Left hindlimb (tissue), 1 donor: ENCODE results near the gene CHRNA10.

Experiments used
- DNase-seq: peaks from one replicate; pipeline ENCODE4 v3.0.0-alpha.2; 2018

CHRNA10 gene

DNA sequence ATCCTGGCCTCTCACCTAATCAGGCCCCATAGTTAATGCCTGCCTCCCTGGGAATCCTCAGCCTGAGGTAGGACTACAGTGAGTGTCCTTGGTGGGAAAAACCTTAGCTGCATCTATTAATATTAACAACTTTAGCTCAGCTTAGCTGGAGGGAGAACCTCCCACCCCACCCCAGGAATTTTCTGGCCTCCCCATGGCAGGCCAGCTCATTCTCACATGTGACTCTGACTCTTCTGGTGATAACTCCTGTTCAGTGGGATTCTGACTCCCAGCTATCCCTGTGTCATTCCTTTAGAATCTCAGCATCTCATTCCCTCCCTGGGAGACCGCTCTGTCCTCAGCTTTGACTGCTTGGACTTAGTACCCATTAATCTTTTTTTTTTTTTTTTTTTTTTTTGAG is 43.9 kb downstream of the CHRNA10 start:
- no peak for DNase-seq

DNA sequence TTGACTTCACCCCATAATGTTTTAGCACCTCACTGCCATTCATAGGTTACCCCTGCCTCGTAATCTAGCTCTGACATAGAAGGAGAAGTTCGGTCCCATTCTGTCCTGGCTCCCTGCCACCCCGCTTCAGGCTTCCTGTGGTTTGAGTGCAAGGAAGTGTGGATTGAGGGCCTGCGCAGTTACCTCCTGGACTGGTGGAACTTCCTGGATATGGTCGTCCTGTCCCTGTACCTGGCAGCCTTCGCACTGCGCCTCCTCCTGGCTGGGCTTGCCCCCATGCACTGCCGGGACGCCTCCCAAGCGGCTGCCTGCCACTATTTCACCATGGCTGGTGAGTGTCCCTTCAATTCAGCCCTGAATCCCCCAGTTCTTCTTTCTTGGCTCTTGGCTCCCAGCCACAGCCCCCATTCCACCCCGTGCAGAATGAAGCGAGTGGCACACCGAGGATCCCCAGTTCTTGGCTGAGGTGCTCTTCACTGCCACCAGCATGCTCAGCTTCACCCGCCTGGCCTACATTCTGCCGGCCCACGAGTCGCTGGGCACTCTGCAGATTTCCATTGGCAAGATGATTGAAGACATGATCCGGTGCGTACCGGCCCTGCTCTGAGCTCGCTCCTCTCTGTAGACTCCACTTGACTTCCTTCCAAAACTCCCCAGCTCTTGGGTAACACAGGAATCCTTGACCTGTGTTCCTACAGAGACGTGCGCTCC is 44.8 kb downstream of the CHRNA10 start:
- no peak for DNase-seq

DNA sequence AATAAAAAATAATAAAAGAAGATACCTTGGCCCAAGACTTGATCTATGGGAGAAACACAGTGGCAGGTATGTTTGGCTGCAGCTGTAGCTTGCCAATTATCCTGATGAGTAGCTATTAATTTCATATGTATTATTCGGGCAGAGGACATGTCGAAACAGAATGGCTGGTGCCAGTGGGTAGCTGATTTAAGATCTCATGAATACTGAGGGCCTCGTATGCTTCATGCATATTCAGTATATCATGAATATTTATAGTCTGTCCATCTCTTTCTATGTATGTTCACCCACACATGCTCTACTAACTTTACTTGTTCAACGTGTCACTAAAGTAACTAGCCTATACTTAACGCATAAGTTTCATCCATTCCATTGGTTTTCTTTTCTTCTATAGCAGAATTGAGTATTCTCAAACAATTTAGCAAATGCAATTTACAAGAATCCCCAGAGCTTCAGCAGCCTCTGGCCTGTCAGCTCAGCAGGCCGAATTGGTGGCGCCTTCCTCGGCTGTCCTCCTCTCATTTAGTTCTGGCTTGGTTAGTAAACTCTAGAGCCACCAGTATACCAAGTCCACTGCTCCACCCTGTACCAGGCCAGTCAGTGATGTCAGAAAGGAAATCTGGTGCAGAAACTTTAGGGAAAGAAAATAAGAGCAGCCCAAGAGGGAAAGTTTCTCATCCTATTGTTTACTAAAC is 47.3 kb downstream of the CHRNA10 start:
- no peak for DNase-seq

DNA sequence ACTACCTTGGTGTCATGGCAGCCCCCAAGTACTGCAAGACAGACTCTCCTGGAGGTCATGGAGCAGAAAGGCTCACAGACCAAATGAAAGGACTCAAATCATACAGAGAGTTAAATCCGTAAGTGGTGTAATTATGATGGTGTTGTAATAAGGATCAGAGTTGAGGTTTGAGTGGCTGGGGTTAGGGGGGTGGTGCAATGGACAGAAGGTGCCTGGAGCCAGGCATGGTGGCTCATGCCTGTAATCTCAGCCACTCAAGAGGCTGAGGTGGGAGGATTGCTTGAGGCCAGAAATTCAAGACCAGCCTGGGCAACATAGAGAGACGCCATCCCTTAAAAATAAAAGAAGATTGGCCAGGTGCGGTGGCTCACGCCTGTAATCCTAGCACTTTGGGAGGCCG is 48.1 kb downstream of the CHRNA10 start:
- no peak for DNase-seq

DNA sequence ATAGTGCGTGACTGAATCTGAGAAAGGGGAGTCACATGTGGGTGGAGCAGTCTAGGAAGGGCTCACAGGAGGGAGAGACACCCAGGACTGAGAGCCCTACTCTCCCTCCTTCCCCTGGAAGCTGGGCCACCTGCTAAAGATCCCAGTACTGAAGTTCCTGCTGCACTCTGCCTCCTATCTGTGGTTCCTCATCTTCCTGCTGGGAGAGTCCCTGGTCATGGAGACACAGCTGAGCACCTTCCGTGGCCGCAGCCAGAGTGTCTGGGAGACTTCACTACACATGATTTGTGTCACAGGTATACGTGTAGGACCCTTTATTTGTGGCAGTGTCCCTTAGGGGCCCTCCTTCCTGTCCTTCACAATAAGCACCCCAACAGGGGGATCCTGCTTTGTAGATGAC is 48.7 kb downstream of the CHRNA10 start:
- no peak for DNase-seq

DNA sequence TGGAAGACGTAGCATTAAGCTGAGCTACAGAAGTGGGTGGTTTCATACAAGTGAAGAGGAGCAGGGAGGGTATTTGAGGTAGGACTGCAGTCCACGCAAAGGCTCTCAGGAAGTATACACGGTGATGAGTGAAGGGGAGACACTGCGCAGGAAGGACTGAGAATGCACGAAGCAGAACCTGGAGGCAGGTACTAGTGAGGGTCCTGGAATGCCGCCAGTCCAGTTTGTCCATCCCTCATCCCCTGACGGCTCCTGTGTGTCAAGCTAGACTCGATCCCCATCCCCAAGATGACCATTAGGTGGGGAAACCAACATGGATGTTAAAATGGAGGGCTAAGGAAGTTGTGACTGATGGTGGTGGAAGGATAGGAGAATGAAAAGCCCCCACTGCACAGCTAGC is 53.2 kb downstream of the CHRNA10 start:
- no peak for DNase-seq

DNA sequence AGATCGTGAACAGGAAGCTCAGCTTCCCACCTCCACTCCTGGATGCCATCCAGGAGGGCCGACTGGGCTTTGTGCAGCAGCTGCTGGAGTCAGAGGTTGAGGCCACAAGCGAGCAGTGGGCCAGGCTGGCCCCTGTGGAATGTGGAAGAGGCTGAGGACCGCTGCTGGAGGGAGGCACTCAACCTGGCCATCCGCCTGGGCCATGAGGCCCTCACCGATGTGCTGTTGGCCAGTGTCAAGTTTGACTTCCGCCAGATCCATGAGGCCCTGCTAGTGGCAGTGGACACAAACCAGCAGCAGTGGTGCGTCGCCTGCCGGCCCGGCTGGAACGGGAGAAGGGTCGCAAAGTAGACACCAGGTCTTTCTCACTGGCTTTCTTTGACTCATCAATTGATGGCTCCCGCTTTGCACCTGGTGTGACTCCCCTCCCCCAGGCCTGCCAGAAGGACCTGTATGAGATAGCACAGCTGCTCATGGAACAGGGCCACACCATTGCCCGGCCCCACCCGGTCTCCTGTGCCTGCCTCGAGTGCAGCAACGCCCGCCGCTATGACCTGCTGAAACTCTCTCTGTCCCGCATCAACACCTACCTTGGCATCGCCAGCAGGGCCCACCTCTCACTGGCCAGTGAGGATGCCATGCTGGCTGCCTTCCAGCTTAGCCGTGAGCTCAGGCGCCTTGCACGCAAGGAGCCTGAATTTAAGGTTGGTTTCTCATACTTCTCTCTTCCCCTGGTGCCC is 54.3 kb downstream of the CHRNA10 start:
- DNase-seq, result peak; percentile 46

DNA sequence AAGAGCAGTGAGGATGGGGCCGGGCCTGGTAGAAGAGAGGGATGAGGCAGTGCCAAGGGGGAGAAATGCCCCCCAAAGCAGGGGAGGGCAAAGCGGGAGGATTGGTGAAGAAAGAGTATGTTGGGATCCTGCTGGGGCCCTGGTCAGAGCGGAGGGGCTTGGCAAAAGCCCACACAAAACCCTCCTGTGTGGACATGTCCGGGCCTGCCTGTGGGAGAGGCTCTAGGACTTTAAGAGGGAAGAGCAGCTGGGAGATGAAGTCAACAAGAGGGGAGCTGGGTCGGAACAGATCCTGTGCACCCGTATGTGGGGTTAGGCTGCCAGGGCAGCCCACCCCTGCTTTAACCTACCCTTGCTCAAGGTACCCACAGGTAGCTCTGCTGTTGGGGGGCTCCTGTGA is 55.2 kb downstream of the CHRNA10 start:
- no peak for DNase-seq
